Embryonic facial prominence (tissue), 1 donor: ENCODE data around the gene KCNJ12.
"Not testable (repeated sequence)": the region's sequence is repeated elsewhere in the genome, so short reads cannot be mapped to it uniquely, and the experiment has no call there.

Source experiments
- DNase-seq: peaks from one replicate; pipeline ENCODE4 v3.0.0-alpha.2; 2016; ENCODE audit errors: extremely low spot score

KCNJ12 gene

DNA sequence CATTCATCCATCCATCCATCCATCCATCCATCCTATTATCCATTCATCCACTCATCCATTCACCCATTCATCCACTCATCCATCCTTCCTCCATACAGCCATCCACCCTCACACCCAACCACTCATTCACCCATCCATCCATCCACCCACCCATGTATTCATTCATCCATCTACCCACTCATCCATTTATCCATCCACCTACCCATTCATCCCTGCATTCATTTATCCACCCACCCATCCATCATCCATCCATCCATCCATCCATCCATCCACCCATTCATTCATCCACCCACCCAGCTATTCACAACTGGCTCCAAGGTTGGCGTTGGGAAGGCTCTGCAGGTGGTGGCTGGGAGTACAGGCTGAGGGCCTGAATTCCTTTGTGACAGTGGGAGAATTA lies 31.6 kb downstream of the KCNJ12 start:
- DNase-seq, result not testable (repeated sequence)

DNA sequence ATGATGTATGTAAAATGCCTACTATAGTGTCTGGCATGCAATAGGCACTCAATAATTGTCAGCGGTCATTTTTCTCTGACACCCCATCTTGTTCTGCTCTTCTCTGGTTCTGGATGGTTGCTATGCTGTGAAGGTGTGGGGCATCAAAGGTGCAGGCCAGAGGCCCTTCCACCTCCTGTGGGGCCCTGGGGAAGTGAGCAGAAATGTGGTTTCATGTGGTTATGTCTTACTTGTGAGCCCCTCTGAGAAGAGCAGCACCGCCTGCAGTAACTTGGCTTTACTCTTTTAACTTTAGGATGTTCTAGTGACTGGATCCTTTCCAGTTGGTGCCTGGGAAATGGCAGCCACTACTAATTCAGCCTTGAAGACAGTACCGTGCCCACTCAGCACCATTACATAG lies 32.1 kb downstream of the KCNJ12 start:
- not testable (repeated sequence) for DNase-seq

DNA sequence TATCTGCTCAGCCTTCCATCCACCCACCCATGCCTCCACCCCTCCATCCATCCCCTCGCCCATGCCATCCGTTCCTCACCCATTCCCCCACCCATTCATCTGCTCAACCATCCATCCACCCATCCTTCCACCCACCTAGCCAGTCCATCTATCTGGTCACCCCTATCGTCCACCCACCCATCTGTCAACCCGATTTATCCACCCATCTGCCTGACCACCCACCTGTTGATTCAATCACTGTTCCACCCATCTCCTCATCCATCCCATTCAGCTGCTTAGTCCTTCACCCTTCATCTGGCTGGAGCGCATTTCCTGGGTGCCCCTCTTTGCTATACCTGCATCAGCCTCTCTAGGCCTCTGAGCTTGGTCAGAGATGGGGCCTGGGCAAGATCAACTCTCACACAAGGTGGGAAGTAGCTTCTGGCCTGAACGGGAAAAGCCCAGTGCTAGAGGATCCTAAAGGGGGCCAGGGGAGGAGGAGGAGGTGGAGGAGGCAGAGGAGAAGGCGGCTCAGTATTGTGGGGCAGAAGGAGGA lies 32.7 kb downstream of the KCNJ12 start:
- DNase-seq, result not testable (repeated sequence)

DNA sequence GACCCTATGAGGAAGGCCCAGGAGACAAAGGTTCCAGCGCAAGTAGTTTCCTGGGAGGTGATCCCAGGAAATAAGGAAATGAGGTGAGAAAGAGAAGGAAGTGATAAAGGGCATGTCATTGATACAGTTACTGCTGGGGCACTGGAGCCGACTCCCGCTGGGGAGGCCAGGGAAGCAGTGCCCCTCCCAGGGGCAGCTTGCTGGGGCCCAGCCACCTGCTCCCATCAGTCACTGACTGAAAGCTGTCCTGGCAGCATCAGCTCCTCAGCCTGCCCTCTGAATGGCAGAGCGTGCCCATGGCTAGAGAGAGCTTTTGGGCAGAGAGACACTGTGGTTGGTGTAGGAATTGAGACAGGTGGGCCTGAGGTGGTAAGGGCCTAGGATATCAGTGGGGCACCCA lies 33.2 kb downstream of the KCNJ12 start:
- not testable (repeated sequence) for DNase-seq

DNA sequence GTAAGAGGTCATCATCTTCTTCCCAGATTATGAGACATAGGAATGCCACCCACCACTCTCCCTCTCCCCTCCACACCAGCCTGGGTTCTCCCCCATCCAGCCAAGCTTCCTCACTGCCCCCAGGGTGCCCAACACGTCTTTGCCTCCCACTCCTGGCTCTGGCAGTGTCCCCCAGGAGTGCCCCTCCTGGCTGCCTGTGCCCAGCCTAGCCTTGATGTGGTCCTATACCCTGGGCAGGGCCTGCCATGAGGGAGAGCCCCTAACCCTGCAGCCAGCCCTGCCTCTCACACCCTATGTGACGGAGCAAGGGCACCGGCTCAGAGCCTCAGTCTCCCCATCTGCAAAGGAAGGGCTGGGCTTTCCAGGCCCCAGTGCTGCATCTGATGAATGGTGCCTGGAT lies 33.8 kb downstream of the KCNJ12 start:
- DNase-seq, result not testable (repeated sequence)

DNA sequence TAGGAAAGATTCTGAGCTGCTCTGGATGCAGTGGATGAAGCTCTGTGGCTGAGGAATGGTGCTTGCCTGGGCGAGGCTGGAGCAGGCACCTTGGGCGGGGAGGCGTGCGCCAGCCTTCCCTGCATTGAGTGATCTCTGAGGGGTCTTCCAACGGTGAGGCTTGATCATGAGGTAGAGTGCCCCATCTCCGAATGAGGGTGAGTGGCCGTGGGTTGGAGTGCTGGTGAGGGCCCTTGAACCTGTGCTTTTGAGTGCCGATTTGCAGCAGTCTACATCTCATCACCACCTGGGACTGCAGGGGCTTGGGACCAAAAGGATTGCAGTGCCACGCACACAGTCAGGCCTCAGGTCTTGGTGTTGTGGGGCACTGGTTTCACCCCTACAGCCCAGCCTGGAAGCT lies 34.2 kb downstream of the KCNJ12 start:
- not testable (repeated sequence) for DNase-seq

DNA sequence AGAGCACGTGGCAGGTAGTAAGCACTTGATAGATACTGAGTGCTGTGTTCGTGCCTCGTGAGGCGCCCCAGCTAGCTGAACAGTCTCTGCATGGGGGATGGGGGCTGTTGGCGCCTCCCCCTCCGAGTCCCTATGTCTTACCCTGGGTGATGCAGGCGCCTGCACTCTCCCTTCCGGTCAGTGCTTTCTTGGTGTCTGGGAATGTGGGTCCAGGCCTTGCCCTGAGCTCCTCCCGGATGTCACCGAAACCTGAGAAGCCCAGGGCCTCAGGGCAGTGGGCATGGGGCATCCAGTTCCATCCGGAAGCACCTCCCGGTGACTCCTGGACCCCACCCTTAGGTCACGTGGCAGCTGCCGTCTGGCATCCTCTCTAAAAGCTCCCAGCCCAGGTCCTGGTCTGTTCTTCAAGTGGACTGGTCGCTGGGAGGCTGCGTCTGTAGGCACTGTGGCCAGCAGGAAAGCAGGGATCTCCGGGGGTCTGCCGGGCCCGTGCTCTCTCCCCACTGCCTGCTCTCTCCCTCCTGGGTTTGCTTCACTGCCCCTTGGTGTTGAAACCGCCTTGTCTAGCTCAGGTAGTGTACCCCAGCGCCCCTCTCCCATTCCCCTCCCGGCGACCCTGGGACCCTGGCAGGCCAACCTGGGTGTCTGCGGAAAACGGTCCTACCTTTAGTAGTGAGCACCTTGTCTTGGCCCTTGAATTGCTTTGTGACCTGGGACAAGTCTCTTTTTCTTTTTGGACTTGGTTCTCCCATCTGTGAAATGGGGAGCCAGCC lies 34.9 kb downstream of the KCNJ12 start:
- not testable (repeated sequence) for DNase-seq

DNA sequence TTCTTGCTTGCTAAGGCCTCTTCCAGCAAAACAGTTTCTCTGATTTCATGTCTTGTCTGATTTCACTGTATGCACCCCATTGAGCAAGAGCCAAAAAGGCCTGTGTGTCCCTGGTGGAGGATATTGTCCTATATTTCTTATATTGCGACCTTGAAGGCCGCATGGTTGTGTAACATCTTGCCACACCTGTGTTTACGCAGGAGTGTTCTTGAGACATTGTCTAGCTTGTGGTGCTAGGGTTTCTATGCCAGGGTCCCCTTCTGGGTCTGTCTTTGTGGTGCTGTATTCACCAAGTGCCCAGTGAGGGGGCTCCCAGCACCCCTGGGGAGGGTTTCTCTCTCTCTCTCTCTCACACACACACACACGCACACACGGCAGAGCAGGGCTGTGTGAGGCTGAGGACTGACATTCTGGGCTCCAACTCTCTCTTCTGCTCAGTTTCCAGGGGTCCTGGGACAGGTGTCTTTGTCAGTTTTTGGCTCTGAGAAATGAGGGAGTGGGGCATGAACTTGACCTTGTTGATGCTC lies 35.6 kb downstream of the KCNJ12 start:
- not testable (repeated sequence) for DNase-seq

DNA sequence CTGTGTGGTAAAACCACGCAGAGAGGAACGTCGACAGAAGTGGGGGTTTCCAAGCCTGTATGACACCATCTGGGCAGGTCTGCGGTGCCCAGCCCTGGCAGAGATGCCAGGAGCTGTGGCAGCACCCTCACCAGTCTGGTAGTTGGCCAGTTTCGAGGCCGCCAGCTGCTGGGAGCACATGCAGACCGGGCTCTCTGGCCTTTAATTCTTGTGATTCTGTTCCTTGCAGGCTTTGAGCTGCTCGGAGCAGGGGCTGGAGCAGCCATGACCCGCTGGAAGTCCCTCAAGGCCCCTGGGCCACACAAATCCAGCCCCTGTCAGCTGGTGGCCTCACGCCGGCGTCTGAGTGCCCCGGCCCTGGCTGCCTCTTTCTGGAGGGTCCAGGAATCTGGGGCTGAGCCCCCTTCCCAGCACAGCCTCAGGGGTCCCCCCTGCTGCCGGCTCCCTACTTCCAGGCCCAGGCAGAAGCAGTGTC lies 36.1 kb downstream of the KCNJ12 start:
- DNase-seq, result not testable (repeated sequence)

DNA sequence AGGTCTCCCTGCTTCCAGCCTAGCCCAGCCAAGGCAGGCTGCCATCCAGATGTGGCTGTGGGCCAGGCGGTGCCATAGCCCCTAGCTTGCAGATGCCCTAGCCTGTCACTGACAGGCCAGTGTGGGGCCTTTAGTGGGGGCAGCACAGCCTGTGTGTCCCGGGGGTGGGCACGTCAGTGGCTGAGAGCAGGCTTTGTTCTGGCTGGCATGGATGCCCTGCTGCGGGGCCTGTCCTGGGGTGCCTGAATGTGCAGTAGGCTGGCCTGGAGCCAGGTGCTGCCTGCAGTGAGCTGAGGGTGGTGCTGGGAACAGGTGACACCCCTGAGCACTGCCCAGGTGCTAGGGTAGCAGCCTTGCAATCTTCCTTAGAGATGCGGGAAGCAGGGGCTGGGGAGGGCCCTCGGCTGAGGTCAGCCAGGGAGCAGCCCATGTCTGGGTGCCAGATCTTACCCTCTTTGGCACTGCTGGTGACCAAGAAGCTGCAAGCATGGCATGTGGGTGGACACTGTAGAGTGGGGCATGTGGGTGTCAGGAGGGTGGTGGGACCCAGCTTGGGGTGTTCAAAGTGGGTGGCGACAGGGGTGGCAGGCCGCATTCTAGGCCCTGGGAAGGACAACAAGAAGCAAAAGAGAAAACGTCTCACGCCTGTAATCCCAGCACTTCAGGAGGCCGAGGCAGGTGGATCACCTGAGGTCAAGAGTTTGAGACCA lies 37.6 kb downstream of the KCNJ12 start:
- DNase-seq, result not testable (repeated sequence)

DNA sequence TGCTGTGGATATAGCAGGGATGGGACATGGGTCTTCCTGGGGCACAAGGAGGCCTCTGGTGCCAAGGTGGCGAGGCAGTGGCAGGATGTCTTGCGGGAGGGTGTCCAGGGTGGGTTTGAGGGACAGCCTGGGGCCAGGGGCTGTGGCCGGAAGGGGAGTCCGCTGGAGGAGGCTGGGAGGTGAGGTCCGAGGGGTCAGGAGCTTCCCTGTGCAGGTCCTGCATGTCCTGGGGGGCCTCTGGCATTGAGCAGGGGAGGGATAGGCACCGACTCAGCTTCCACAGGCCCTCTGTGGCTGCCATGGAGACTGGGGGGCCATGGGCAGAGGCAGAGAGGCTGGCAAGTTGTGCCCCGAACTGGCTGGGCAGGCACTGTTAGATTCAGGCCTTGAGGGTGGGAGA lies 38.5 kb downstream of the KCNJ12 start:
- DNase-seq, result not testable (repeated sequence)

DNA sequence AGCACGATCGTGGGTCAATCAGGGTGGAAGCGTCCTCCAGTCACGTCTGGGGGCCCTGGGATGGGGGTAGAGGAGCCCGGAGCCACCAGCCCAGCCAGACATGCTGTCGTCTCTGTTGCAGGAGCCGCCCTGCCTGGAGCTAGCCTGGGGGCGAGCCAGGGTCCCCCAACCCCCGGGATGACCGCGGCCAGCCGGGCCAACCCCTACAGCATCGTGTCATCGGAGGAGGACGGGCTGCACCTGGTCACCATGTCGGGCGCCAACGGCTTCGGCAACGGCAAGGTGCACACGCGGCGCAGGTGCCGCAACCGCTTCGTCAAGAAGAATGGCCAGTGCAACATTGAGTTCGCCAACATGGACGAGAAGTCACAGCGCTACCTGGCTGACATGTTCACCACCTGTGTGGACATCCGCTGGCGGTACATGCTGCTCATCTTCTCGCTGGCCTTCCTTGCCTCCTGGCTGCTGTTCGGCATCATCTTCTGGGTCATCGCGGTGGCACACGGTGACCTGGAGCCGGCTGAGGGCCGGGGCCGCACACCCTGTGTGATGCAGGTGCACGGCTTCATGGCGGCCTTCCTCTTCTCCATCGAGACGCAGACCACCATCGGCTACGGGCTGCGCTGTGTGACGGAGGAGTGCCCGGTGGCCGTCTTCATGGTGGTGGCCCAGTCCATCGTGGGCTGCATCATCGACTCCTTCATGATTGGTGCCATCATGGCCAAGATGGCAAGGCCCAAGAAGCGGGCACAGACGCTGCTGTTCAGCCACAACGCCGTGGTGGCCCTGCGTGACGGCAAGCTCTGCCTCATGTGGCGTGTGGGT lies 39.2 kb downstream of the KCNJ12 start:
- not testable (repeated sequence) for DNase-seq

DNA sequence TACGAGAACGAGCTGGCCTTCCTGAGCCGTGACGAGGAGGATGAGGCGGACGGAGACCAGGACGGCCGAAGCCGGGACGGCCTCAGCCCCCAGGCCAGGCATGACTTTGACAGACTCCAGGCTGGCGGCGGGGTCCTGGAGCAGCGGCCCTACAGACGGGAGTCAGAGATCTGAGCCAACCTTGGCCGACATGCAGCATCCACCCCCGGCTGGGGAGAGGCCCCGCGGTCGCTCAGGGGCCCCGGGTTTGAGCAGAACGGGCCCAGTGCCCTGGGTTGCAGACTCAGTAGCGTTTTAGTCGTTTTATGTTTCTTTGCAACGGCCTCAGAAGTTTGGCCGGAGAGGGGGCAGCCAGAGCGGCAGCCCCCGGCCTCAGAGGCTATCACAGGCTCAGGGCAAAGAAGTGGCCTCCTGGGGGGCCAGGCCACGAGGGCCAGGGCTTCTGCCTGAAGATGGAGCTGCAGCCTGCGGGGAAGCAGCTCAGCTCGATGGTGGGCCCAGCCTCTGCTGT lies 40.4 kb downstream of the KCNJ12 start:
- not testable (repeated sequence) for DNase-seq

DNA sequence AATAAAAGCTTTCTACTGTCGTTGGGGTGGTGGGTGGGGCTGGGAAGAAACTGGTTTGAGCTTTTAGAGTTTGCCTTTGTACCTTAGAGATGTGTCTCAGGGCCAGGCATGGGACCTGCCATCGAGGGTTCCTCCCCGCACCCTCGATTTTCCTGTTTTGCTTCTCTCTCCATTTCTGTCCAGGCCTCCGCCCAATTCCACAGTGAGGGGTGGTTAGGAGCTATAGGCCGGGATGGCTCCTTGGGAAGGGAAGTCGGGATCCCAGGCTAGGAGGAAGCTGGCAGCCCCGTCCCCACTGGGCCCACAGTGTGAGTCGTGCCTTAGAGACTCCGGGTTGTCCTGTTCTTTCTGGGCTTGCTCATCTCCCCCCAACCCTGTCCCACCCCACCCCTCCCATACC lies 41.2 kb downstream of the KCNJ12 start:
- DNase-seq, result not testable (repeated sequence)

DNA sequence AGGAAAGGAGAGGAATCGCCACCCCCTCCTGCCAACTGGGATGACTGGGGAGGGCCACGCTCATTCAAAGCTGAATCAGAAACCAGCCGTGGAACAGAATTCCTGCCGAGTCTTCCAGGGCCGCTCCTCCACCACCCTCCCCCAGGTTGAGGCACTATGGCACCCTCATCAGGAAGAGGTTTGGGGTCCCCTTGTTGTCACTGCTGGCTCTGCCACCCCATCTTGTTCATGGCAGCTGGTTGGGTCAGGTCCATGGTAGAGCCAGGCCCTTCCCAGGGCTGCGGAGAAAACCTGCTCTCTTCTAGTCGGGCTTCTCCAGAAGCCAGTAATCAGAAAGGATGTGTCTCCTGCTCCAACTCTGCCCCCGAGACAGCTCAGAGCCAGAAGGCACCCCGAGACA lies 41.8 kb downstream of the KCNJ12 start:
- DNase-seq, result no peak

DNA sequence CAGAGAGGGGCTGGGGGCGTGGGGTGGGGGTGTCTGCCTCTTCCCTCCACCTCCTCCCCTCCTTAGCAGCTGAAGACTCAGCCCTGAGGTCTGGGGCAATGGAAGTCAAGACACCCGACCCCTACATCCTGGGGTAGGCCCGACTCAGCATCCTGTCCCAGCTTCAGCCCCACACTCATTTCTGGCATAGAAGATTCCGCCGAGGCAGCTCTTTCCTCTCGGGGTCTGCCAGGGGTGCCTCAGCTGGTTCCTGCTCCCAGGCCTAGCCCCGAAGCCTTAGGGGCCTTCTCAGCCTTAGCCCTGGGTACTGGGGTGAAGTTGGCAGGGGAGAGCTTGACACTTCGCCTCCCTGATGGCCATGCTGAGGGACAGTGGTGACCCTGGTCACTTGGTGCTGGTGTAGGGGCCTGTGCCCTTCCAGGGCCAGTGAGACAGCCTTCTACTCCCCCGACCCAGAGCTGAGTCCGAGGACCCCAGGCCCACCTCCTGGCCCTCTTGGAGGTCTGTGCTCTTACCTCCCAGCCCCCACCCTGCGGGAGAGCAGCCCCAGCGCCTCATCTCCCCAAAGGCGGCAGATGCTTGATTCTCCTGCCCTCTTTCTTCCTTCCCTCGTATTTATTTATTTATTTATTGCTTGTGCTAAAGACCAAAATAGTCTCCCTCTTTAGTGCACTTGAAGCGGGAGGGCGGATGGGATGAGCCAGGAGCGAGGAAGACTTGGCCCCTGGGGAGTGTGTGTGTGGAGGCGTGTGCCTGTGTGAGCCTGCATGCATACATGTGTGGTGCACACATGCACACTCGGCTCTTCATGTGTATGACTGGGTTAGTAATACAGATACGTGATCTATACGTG lies 42.5 kb downstream of the KCNJ12 start:
- DNase-seq, result no peak

DNA sequence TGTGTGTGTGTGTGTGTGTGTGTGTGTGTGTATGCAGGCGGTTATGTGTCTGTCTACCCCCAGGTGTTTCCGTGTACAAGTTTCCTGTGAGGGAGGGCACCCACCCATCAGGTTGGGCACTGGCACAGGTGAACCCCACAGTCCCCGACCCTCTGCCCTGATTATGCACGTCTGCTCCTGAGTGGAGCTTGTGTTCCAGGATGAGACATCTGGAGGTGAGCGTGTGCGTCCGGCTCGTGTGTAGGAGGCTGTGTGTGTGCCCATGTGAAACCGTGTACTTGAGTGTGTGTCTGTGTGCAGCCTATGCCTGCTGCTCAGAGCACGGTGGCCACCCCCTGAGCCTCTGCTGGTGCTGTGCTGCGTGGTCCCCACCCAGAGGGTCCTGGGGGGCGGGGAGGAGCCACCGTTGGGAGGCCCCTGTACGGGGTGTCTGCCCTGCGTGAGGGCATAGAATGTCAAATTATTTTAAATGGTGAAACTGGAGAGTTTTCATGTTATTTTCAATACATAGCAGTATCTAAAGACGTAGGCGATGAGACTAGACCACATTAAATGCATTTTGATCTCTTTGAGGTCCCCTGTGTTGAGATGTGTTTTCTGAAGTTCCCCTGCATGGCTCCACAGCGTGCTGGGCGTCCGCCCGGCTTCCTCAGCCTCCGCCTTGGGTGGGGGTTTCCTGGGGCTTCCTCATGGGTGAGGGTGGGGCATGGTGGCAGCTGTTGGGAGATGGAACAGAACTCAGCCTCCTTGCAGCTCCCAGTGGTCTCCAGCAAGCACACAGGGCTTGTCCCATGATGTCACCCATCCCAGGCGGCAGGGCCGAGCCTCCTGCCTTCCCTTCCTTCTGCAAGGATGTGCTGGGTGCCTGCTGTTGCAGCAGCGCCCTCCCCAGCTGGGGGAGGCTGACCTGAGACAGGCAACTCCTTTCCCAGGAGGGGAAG lies 43.4 kb downstream of the KCNJ12 start:
- no peak for DNase-seq

DNA sequence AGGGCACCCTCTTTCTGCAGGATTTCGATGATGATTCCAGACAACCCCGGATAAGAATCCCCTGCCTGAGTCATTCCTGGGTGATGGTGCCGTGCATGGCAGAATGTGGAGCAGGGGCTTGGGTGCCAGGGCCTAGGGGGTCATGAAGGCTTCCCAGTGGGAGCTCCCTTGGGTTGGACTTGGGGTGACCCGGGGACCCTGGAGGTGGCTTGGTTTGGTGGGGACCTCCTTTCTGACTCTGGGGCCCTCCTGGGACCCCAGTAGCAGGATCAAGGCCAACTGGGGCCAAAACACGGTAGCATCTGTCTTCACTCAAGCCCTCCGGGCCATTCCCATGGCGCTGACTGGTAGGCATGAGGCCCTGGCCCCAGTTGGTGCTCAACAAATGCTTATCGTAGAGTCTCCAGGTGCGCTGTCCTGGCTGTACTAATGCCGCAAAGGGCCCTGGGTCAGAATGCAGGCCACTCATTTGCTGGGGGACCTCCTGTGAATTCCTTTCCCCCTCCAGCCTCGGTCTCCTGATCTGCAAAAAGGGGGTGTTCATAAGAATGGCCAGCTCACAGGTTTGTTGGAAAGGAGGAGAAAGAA lies 44.4 kb downstream of the KCNJ12 start:
- not testable (repeated sequence) for DNase-seq
